Endothelial cell of umbilical vein (primary cell): ENCODE measurements around the gene TAS2R30. TPM values are rescaled to one million over a fixed set of nuclear protein-coding genes. Genes with fewer than 3 reads are reported as not detected.

Experiments used
- BruUV-seq: library from RNA; stranded (reverse); fragments of 400-500 nt; replicated peaks from 2 replicates; lab custom pipeline; 2021; lab: Mats Ljungman, UMichigan
- CTCF ChIA-PET: fragments of 300-600, 350-600 bp; sonication (Branson Sonifier 250); formaldehyde crosslinking; loops from one replicate; lab custom pipeline; 2021; ENCODE audit warnings: antibody characterized with exemption, inconsistent platforms; lab: Charles Lee
- POLR2A ChIA-PET: fragments of 300-600, 350-600 bp; sonication (Branson Sonifier 250); formaldehyde crosslinking; loops from one replicate; lab custom pipeline; 2021; ENCODE audit warnings: antibody characterized with exemption, inconsistent platforms; lab: Charles Lee
- DNase-seq: peaks from one replicate; pipeline ENCODE4 v3.0.0-alpha.2; 2011; ENCODE audit warnings: low read depth, low spot score
- FAIRE-seq: peaks from 2 replicates; lab custom pipeline; 2011; peaks lifted over from hg19 to GRCh38; lab: Jason Lieb, UNC
- H2AFZ ChIP-seq: 2 replicates; pipeline ENCODE4 v1.6.0; 2012; ENCODE audit warnings: low read depth, low read length, control low read depth, inconsistent platforms
- H3K27ac ChIP-seq: 2 replicates; pipeline ENCODE4 v1.5.1; 2011; ENCODE audit warnings: low read depth, mild to moderate bottlenecking, control low read depth, low read length, moderate library complexity; ENCODE audit not compliant: insufficient read depth
- H3K27me3 ChIP-seq, 2 experiments: 2 replicates each; pipeline versions ENCODE4 v1.6.0 to v1.6.1; 2011; ENCODE audit warnings: low read length in 2 of 2, mixed read lengths in 1 of 2; ENCODE audit not compliant: control insufficient read depth in 2 of 2, insufficient read depth in 2 of 2
- H3K36me3 ChIP-seq, 2 experiments: 2 replicates in 1 of 2; 3 replicates in 1 of 2; pipeline ENCODE4 v1.5.1; 2011; ENCODE audit warnings: low read length in 2 of 2, mild to moderate bottlenecking in 1 of 2, moderate library complexity in 1 of 2; ENCODE audit not compliant: control insufficient read depth in 2 of 2, insufficient read depth in 2 of 2; ENCODE audit errors: extremely low read depth in 1 of 2
- H3K4me1 ChIP-seq: 3 replicates; pipeline ENCODE4 v1.5.1; 2011; ENCODE audit warnings: mild to moderate bottlenecking, low read length; ENCODE audit not compliant: control insufficient read depth, insufficient read depth; ENCODE audit errors: extremely low read depth
- H3K4me2 ChIP-seq: 2 replicates; pipeline ENCODE4 v1.6.1; 2011; ENCODE audit warnings: low read length, control low read depth, mixed read lengths; ENCODE audit not compliant: insufficient read depth
- H3K4me3 ChIP-seq, 3 experiments: fragments of 200-600 bp in 1 of 3; sonication (generic), shearing (Covaris generic) in 1 of 3; replicated peaks in 1 of 3; 2 replicates each; pipeline ENCODE4 v1.5.1; 2011 to 2016; ENCODE audit warnings: control low read depth in 3 of 3, low read length in 3 of 3, mild to moderate bottlenecking in 2 of 3, inconsistent platforms in 1 of 3, low read depth in 1 of 3, moderate library complexity in 1 of 3; ENCODE audit not compliant: insufficient read depth in 1 of 3
- H3K79me2 ChIP-seq: 2 replicates; pipeline ENCODE4 v1.6.0; 2012; ENCODE audit warnings: low read length, inconsistent platforms; ENCODE audit not compliant: control insufficient read depth, insufficient read depth
- H3K9ac ChIP-seq: replicated peaks from 2 replicates; pipeline ENCODE3; 2011; ENCODE audit warnings: low read length, control low read depth; ENCODE audit not compliant: insufficient read depth; ENCODE audit errors: extremely low read depth
- H3K9me1 ChIP-seq: replicated peaks from 3 replicates; pipeline ENCODE4 v1.6.0; 2011; ENCODE audit warnings: mild to moderate bottlenecking, low read length; ENCODE audit not compliant: control insufficient read depth, insufficient read depth; ENCODE audit errors: extremely low read depth
- H3K9me3 ChIP-seq: replicated peaks from 2 replicates; pipeline ENCODE4 v1.5.1; 2012; ENCODE audit warnings: low read length, inconsistent platforms; ENCODE audit not compliant: control insufficient read depth, insufficient read depth
- H4K20me1 ChIP-seq: replicated peaks from 2 replicates; pipeline ENCODE3; 2011; ENCODE audit warnings: mild to moderate bottlenecking, low read length; ENCODE audit not compliant: control insufficient read depth, insufficient read depth; ENCODE audit errors: extremely low read depth
- EZH2 ChIP-seq: IDR thresholded peaks from 2 replicates; pipeline ENCODE4 v1.6.1; 2012; ENCODE audit warnings: borderline replicate concordance, low read depth, mild to moderate bottlenecking, moderate library complexity, low read length, inconsistent platforms; ENCODE audit not compliant: severe bottlenecking
- FOS ChIP-seq: IDR thresholded peaks from 2 replicates; pipeline ENCODE4 v1.6.1; 2011; ENCODE audit warnings: mild to moderate bottlenecking, low read length, moderate library complexity, borderline replicate concordance; ENCODE audit not compliant: insufficient read depth
- GATA2 ChIP-seq: IDR thresholded peaks from 2 replicates; pipeline ENCODE4 v1.7.0; 2011; ENCODE audit warnings: low read depth, mild to moderate bottlenecking, moderate library complexity, mixed read lengths, low read length; ENCODE audit not compliant: insufficient read length, insufficient read depth
- JUN ChIP-seq: IDR thresholded peaks from 2 replicates; pipeline ENCODE4 v1.6.1; 2011; ENCODE audit warnings: borderline replicate concordance, low read depth; ENCODE audit not compliant: insufficient read length, insufficient read depth
- MYC ChIP-seq: IDR thresholded peaks from one replicate; pipeline ENCODE4 v1.6.1; 2011; ENCODE audit warnings: mild to moderate bottlenecking, low read depth, low read length
- POLR2A ChIP-seq: IDR thresholded peaks from 2 replicates; pipeline ENCODE4 v1.6.1; 2012; ENCODE audit warnings: low read depth, mild to moderate bottlenecking, control low read depth, low read length
- POLR2AphosphoS5 ChIP-seq: IDR thresholded peaks from 2 replicates; pipeline ENCODE4 v1.6.1; 2012; ENCODE audit warnings: low read depth, mild to moderate bottlenecking, control low read depth, low read length, moderate library complexity; ENCODE audit not compliant: insufficient read depth
- dilution Hi-C: fragments of 300-500 bp; cut with MboI; formaldehyde crosslinking; loops from one replicate; pipeline ENCODE4 v1.15.0; 2019; ENCODE audit warnings: low sequenced_read_pairs; ENCODE audit not compliant: extremely low pct_ligation_motif_present
- intact Hi-C: fragments of 100-400 bp; cut with micrococcal nuclease; formaldehyde crosslinking; loops from one replicate; pipeline ENCODE4 v1.10.0; 2022
- polyA plus RNA-seq, 4 experiments: library from polyadenylated mRNA; depleted of rRNA in 3 of 4; stranded (reverse) in 3 of 4; unstranded in 1 of 4; fragments of >200 nt; gene quantifications; 2 replicates each; pipeline versions ENCODE4 v1.2.1 to v1.2.3, GENCODE V29; 2011 to 2012; ENCODE audit warnings: missing spikeins in 1 of 4
- total RNA-seq: library from RNA; stranded (reverse); gene quantifications from 2 replicates; pipeline ENCODE4 v1.2.3, GENCODE V29; 2021
- TF ChIP-seq, protein P1 (sequence below), 2 donors: IDR thresholded peaks; 1 replicate in 1 of 2; 2 replicates in 1 of 2; pipeline ENCODE4 v1.5.1; 2011; ENCODE audit warnings: low read length in 2 of 2, mild to moderate bottlenecking in 2 of 2, moderate library complexity in 2 of 2, control low read depth in 1 of 2, inconsistent platforms in 1 of 2, low read depth in 1 of 2; ENCODE audit not compliant: insufficient read depth in 1 of 2; ENCODE audit errors: extremely low read depth in 1 of 2
- TF ChIP-seq, protein P2 (sequence below): IDR thresholded peaks from 2 replicates; pipeline ENCODE4 v1.6.1; 2011; ENCODE audit not compliant: insufficient read depth, insufficient read length

TAS2R30 gene
- total and polyA plus RNA-seq, 2 donors (not counting 3 experiments of a cell fraction or from before 2014, with no cell fraction given) = 0.26 to 5.2 TPM

DNA sequence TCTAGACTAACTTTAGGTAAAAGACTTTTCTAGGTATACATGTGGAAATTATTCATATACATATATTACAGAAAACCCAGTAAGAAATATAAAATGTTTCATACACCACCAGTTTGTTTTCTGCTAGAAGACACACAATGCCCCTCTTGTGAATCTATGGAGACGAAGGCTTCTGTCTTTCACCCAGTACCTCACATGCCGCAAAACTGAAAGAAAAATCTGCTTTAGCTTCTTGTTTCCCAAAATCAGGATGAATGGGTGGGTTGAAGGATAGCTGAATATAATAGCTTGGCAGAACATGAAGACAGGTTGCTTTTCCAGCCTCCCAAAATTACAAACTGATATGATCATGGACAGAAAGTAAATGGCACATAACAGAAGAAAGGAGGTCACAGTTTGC is 1.3 kb downstream of the TAS2R30 start:
- H3K27ac ChIP-seq = no peak overlapping the region
- no peaks in the 10 kb centered on the region for H4K20me1 ChIP-seq
- H3K9ac ChIP-seq = no peak overlapping the region
- TF ChIP-seq JUN (no peak), POLR2AphosphoS5 (no peak), POLR2A (no peak), FOS (no peak), EZH2 (no peak)
- TF ChIP-seq, protein P1, sequence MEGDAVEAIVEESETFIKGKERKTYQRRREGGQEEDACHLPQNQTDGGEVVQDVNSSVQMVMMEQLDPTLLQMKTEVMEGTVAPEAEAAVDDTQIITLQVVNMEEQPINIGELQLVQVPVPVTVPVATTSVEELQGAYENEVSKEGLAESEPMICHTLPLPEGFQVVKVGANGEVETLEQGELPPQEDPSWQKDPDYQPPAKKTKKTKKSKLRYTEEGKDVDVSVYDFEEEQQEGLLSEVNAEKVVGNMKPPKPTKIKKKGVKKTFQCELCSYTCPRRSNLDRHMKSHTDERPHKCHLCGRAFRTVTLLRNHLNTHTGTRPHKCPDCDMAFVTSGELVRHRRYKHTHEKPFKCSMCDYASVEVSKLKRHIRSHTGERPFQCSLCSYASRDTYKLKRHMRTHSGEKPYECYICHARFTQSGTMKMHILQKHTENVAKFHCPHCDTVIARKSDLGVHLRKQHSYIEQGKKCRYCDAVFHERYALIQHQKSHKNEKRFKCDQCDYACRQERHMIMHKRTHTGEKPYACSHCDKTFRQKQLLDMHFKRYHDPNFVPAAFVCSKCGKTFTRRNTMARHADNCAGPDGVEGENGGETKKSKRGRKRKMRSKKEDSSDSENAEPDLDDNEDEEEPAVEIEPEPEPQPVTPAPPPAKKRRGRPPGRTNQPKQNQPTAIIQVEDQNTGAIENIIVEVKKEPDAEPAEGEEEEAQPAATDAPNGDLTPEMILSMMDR (IDR thresholded peaks at IDR 0.05; ENCODE audit: extremely low read depth in 1 of 2, insufficient read depth in 1 of 2, low read depth in 1 of 2, low read length in 2 of 2) = no peak
- DNase-seq = no peak
- ChIA-PET POLR2A (no interaction called here), CTCF (no interaction called here)
- no peak overlapping the region for H3K4me3 ChIP-seq
- H3K9me3 ChIP-seq = no peaks in the 10 kb centered on the region
- H2AFZ ChIP-seq = no peak overlapping the region
- H3K4me2 ChIP-seq = no peak overlapping the region
- no peak for FAIRE-seq
- no peaks in the 10 kb centered on the region for H3K27me3 ChIP-seq
- intact Hi-C loops = no loop called here
- no peaks in the 10 kb centered on the region for H3K9me1 ChIP-seq
- H3K36me3 ChIP-seq = no peaks in the 10 kb centered on the region
- no peaks in the 10 kb centered on the region for H3K4me1 ChIP-seq
- no TSS peak for BruUV-seq
- H3K79me2 ChIP-seq = peaks cover 51% of the 10 kb centered on the region
- dilution Hi-C loops = no loop called here

GRCh38 chr12:11130999-11131398 is 3.4 kb downstream of the TAS2R30 start:
- FAIRE-seq = no peak
- no TSS peak for BruUV-seq

More at GRCh38 chr12:11130999-11131398, 3.4 kb downstream of the TAS2R30 start:
- H4K20me1 ChIP-seq = peaks cover 6% of the 10 kb centered on the region
- no peaks in the 10 kb centered on the region for H3K9me1 ChIP-seq
- DNase-seq = no peak
- H3K27me3 ChIP-seq = no peaks in the 10 kb centered on the region
- H3K4me2 ChIP-seq = no peak overlapping the region
- peaks cover 44% of the 10 kb centered on the region for H3K79me2 ChIP-seq
- dilution Hi-C loops = no loop called here
- H3K9ac ChIP-seq = no peak overlapping the region
- H3K27ac ChIP-seq = no peak overlapping the region
- ChIA-PET CTCF (no interaction called here), POLR2A (no interaction called here)
- H2AFZ ChIP-seq = no peak overlapping the region
- intact Hi-C loops = no loop called here
- no peaks in the 10 kb centered on the region for H3K9me3 ChIP-seq
- H3K36me3 ChIP-seq = no peaks in the 10 kb centered on the region
- H3K4me3 ChIP-seq = no peak overlapping the region
- H3K4me1 ChIP-seq = no peaks in the 10 kb centered on the region
- TF ChIP-seq MYC (no peak), EZH2 (no peak), FOS (no peak), POLR2AphosphoS5 (no peak), GATA2 (no peak), POLR2A (no peak), JUN (no peak)
- TF ChIP-seq, protein P2, sequence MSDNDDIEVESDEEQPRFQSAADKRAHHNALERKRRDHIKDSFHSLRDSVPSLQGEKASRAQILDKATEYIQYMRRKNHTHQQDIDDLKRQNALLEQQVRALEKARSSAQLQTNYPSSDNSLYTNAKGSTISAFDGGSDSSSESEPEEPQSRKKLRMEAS = no peak
- TF ChIP-seq, protein P1 (IDR thresholded peaks at IDR 0.05; ENCODE audit: extremely low read depth in 1 of 2, insufficient read depth in 1 of 2, low read depth in 1 of 2, low read length in 2 of 2) = no peak
